Kidney glomerular epithelial cell (primary cell): ENCODE measurements around the gene PEX14.

ENCODE experiments used
- DNase-seq: peaks from one replicate; lab custom pipeline; 2025; lab: John Stamatoyannopoulos, UW

The PEX14 gene

DNA sequence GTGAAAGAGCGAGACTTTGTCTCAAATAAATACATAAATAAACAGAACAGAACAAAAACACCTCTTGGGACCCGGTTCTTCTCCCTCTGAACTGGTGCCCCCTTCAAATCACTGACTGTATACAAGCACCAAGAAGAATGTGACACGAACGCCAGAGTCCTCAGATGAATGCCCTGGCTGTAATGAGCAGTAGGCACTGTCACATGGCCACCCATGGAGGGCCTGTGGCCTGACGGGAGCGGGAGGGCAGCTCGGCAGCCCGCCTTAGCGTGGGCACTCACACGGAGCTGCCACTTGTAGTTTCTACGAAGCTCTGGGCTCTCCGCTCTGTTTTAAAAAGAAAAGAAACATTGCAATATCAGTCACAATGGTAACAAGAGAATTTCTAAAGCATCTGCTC lies 146.0 kb downstream of the PEX14 start:
- DNase-seq, result no peak

DNA sequence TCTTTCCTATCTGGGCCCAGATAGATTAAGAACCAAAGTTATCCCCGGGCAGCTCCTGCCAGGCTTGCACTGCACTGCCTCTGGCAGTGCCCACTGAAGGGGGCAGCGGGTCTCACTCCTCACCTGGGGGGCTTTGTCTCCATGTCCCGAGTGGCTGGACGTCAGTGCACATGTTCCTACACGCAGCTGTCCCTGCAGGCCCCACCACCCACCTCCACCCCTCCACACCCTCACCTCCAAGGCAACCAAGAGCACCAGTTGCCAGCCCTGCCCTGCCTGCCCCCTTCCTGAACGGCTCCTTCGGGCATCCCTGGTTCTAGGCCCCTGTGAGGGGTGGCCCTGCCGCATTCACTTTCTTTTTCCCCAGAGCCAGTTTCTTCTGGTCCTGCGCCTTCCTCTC lies 147.2 kb downstream of the PEX14 start:
- DNase-seq, result no peak

DNA sequence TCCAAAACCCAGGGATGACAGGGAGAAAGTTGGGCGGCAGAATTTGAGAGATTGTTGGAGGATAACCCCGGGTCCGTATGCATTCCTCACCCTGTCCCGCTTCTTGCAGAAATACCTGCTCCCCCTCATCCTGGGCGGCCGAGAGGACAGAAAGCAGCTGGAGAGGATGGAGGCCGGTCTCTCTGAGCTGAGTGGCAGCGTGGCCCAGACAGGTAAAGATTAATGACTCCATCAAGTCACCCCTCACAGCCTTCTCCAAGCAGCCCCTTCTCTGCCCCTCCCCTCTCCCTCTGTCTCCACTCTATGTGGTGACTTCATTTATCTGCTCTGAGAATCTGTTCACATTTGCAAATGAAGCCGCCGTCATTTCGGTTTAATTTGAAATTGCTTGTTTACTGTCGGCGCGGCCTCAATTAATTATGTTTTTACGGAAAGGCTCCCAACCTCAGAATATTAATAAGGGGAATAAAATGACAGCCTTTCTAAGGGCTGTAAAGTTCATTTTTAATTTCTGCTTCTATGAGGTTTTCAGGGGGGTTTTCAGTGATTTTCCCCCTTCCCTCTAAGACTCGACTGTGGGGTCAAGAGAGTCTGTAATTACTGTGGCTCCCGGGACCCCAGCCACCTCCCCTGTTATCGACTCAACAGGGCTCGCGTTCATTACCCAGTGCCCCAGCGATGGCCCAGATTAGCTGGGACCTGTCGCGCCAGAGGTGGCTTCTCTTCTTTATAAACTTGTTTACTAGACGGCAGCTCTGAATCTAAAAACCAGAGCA lies 148.3 kb downstream of the PEX14 start:
- no peak for DNase-seq

DNA sequence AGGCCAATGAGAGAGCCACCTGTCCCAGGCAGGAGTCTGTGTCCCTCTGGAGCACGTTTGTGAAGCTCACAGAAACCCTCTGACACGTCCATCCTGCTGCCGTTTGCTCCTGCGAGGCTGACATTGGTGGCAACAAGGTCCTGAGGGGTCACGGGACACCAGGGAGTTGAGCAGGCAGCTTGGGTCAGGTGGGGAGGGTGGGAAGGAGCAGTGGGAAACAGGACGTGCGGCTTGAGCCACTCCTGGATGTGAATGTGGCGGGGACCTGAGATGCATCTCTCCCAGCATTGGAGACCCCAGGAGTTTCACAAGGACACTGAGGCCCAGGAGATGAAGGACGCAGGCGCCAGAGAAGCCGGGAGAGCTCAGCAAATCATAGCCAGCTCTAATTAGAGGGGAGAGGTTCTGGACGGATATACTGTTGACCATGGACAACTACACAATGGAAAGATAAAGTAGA lies 149.0 kb downstream of the PEX14 start:
- no peak for DNase-seq

DNA sequence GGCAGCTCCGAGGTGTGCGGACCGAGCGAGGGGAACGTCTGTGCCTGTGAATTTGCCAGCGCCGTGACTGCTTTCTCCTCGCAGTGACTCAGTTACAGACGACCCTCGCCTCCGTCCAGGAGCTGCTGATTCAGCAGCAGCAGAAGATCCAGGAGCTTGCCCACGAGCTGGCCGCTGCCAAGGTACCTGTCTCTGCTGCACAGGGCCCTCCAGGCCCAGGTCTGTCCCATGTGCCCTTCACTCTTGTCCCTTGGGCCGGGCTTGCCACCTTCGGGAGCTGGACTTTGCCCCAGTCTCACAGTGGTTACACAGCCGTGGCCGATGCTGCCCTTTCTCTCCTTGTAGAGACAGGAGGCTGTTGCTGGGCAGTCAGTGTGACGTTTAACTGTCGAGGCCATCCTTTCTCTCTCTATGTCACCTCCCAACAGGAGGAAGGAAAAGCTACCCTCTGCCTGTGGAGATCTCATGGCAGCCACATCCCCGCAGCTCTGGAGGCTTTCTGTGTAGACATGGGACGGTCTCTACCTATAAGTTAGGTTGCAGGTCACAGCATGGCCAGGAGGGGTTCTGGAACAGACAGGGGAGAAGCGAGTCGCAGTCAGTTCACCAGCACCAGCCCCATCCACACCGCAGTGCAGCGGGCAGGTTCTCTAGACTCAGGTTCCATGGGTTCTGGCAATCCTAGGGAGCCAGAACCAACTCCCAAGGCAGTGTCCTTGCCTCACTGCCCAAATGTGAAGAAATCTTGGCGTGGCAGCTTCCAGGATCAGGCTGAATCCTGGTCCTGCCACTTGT lies 149.7 kb downstream of the PEX14 start:
- DNase-seq, result no peak

DNA sequence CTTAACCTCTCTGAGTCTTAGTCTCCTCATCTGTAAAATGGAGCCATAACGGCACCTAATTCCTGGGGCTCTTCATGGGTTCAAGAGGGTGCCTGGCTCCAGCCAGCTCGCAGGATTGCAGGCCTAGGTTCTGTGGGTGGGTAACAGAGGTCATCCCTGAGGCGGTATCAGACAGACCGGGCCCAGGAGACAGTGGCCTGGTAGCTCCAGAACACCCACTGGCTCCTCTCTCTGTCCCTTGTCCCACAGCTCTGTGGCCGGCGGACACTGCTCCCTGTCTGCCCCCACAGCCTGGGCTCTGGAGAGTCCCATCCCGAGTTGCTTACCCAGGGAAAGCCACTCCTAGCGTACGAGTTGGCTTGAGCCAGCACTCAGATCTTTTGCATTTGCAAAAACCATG lies 150.3 kb downstream of the PEX14 start:
- no peak for DNase-seq

DNA sequence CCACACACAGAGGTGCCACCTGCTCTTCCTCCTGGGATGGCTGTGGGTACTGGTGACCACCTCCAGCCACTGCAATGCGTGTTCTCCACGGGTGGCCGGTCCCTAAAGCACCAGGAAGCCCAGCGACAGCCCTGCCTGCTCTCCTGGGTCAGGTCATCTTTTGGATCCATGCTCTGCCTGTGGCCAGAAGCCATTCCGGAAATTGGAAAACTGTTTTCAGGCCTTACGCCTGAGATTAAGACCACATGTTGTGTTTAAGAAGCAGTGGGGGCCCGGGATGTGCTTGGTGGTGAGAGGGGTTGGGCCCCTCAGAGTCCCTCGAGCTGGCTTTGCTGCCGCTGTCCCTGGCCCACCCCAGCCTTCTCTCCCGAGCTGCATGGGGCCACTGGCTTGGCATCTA lies 150.8 kb downstream of the PEX14 start:
- DNase-seq, result no peak

DNA sequence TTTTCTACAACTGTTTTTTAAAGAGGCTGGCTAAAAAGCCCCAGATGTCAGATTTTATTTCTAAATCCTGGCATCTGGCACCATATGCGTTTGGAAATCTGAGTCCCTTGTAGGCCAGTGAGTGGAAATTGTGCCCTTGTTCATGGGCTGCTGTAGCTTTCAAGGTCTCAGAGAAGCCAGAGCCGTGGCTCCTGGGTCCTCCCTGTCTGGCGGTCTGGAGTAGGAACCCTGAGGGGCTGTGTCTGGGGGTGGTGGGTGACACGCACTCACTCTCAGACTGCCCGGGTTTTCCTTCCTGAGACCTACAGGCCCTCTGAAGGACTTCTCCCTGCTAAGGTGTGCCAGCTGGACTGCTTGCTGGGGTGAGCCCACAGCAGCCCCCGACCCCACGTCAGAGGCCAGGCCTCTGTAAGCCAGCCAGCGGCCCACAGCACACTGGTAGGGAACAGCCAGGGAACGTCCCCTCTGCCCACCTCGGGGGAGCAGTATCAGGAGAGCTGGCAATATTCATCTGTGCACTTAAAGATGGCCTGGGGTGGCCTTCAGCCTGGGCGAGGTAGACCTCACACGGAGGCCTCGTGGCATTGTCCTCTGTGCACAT lies 151.5 kb downstream of the PEX14 start:
- DNase-seq, result no peak

DNA sequence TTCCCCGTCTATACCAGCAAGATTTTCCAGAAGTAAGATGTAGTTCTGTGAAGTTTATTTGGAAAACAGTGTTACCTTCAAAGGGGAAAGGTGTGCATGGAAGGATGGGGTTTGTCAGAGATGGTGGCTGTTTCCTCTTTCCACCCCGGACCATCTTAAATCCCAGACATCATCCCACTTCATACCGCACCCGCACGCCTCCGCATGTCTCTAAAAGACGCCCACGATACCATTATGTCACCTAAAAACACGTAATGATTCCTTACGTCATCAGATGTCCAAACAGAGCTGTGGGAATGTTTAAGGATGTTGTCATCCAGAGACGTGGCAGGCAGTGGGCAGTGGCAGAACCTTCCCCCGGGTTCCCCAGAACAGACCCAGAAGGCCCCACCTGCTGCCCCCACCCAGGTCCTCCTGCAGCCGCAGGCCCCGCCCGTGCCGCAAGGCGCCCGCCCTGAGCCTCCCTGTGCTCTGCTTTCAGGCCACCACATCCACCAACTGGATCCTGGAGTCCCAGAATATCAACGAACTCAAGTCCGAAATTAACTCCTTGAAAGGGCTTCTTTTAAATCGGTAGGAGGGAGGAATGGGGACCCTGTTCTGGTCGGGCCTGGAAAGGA lies 152.2 kb downstream of the PEX14 start:
- no peak for DNase-seq

DNA sequence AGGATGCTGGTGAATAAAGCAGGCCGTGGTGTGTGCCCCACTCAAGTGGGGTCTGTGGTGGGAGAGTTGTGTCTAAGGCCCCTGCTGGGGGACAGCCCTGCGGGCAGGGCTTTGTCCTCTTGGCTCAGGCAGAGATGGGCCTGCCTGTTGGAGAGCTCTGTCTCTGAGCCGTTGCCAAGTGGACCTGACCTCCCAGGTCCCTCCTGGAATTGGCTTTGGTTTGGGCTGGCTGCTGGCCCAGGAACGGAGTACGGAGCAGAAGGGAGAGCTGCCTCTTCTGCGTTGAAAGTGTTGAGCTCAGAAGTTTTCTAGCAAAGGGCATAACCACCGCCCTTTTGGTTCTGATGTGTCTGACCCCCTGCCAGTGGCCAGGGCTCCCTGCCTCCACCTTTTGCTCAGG lies 153.9 kb downstream of the PEX14 start:
- DNase-seq, result no peak

DNA sequence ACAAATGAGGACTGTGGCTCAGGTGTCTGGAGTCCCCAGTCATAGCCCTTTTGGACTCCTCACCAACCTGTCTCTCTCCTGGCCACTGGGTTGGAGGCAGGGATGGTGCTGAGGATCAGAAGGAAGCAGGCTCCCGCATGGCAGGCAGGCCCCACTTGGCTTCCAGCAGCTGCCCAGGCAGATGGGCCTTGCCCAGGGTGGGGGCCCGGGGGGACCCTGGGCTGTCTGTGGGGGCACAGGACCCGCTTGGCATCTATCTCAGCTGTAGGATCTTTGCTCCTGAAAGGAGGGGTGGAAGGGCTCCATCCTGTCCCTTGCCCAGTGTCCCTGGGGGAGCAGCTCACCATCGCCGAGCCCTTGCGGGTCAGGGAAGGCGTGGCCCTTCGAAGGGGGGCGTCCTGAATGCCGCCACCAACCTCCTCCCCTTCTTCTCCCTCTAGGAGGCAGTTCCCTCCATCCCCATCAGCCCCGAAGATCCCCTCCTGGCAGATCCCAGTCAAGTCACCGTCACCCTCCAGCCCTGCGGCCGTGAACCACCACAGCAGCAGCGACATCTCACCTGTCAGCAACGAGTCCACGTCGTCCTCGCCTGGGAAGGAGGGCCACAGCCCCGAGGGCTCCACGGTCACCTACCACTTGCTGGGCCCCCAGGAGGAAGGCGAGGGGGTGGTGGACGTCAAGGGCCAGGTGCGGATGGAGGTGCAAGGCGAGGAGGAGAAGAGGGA lies 154.5 kb downstream of the PEX14 start:
- no peak for DNase-seq

DNA sequence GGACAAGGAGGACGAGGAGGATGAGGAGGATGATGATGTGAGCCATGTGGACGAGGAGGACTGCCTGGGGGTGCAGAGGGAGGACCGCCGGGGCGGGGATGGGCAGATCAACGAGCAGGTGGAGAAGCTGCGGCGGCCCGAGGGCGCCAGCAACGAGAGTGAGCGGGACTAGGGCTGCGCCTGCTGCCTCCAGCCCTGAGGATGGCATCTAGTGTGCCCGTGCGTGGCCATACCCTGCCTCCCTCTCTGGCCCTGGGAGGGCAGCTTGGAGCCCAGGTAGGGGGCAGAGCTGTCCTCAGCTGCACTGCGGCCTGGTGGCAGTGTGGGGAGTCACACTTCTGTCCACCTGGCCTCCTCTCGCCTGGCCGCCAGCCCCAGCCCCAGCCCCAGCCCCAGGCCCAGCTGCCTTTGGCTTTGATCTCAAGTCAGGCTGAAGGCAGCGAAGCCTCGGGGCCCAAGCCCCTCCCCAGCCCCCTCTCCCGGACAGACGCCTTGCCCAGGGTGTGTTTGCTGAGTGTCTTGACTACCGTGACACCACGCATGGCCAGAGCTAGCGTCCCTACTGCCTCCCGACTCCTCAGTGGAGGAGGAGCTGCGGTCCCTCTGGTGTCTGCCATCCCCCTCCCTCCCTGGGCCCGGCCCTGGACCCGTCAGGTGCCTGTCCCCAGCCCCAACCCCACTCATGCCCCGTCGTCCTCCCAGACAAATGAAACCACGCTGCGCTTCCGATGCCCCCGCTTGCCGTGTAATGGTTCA lies 155.2 kb downstream of the PEX14 start:
- no peak for DNase-seq

DNA sequence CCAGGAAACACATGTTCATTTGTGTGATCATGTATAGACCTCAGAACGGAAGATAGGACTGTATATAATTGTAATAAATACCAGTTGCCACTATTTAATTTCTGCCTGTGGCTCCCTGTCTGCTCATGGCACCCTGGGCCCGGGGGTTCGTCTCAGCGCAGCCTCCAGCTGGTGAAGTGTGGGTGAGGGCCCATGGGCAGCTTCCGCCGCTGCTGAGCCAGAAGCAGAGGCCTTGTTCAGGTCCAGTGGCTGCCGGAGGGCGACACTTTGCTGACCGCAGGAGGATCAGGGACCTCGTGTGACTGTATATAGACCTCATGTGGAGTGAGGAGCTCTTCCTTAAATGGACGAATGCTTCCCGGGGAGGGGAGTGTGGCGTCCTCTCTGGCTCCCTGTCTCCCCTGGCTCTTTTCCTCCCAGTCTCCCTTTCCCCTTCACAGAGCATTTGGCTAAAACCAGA lies 155.9 kb downstream of the PEX14 start:
- DNase-seq, result no peak

DNA sequence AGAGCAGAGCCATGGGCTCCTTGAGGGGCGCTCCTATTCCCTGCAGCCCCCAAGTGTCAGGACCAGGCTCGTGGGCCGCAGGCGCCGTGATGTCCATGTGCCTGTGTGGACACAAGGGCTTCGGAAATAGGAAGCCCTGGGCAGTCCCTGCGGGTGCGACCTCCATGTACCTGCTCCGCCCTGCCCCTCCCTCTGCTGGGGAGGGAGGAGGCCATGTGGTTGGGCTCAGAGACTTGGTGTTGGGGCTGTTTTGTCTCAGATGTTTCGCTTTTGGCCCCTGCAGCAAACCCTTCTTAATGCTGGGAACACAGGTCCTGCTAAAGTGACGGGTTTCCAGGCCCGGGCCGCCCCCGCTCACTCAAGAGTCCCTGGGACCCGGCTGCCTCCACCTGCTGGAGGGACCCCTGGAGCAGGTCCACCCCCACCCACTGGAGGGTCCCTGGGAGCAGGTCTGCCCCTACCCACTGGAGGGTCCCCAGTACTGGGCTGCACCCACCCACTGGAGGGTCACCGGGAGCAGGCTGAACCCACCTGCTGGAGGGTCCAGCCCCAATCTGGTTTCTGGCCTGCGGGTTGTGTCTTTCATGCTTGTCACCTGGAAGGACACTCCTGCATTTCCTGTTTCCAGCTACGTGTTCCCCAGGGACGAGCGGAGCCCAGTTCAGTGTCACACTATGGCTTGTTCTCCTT lies 156.5 kb downstream of the PEX14 start:
- no peak for DNase-seq

DNA sequence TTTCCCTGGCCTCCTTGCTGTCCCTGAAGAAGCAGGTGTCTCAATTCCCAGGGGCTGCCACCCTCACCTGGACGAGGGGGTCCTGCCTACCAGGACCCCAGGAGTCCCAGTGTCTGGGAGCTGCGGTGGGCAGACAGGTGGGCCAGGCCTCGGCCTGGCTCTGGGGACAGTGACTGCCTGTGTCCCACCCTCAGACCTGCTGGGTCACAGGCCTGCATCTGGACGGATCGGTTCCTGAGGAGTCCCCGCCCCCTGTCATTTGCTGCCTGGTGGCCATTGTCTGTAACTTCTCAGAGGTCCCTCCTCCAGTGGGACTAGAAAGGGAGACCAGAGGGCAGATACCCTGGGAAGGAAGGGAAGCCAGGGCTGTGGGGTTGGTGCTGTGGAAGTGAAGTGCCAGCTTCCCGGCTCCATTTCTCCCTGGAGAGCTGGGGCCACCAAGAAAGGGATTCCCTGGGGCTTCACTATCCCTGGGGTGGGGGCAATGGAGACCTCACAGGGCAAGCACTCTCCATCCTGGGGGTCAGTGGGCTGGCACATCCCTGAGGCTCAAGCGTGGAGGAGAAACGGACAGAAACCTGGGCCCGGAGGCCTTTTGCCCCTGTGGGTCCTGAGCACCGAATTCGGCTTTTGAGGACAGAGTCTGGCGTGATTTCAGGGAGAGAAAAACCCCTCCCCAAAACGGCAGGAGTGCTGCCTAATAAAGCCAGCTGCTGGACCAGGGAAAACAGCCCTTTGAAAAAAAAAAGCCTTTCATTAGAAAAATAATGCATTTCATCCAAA lies 157.3 kb downstream of the PEX14 start:
- no peak for DNase-seq

DNA sequence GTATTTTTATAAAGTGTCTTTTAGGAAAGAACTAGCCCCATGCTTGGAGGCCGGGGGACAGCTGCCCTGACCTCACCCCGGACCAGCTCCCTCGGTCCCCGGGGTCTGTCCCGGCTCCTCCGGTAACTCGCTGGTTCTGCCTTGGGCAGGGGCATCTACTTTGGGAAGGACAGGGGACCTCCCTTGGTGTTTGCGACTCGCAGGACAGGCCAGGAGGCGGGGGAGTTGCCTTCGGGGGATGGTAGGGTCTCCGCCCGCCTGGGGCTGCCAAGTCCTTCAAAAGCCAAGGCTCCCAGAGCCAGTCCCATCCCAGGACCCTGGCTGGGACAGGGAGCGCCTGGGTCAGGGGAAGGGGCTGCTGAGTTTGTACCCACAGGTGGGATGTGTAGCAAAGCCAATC lies 157.9 kb downstream of the PEX14 start:
- no peak for DNase-seq

DNA sequence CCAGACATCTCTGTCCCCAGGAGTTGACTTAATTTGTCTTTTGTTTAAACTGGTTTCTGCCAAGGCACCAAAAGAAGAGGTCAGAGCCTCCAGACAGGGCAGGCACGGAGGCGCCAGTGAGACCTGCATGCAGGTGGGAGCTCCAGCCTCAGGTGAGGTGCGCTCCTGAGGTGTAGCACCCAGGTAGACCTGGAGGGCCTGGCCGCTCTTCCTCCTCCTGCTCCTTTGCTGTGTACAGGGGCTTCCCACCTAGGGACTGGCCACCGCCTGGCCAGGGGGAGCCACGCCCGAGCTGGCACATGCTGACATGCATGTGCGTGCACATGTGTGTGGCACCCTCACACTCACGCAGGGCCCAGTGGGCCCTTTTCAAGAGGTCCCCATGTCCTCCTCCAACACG lies 158.7 kb downstream of the PEX14 start:
- no peak for DNase-seq

DNA sequence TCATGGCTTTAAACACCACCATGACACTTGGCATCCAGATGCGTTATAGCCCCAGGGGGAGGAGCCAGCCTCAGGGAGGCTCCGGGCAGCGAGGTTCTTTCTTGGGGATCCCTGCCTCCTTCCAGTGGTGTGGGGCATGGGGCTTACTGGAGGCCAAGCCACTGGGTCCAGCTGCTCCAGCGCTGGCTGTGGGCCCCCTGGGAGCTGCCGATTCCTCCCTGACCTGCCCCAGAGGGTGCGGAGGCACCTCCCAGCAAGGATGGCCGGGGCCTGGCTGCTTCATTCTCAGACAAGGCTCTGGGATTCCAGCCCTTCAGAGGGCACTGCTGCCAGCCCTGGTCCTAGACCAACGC lies 159.3 kb downstream of the PEX14 start:
- no peak for DNase-seq

DNA sequence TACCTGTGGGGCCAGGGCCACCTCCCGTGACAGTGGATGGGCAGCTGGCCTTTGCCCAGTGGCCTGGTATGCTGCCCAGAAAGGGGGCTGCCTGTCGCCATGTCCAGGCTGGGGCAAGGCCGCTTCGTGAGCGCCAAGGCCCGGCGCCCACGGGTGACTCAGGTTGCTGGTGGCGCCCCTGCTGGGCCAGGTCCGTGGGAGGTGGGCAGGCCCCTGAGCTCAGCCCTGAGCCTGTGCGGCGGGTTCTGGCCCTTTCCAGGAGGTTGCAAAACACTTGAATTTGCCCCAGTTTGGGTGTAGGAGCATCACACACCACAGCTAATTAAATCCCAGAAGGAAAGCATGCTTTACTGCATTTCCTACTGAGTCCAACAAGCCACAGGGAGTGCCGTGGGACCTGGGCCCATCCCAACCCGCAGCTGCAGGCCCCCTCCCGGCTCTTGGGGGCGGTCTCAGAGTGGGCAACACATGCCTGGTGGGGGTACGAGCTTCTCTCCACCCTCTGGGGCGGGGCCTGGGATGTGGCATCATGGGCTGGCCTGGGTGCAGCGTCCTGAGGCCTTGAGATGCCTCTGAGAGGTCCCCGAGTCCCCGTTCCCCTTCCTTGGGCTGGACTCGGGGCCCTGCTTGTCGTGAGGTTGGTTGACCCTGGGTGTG lies 159.8 kb downstream of the PEX14 start:
- no peak for DNase-seq
